C4-2B (cell line): ENCODE measurements around the gene NUTM2F.
"Not testable (repeated sequence)": the region's sequence is repeated elsewhere in the genome, so short reads cannot be mapped to it uniquely, and the experiment has no call there.

Source experiments
- ZFX ChIP-seq: fragments of 450-650 bp; IDR thresholded peaks from 2 replicates; pipeline ENCODE4 v1.6.1; 2017
- TF ChIP-seq, protein P1 (sequence below): fragments of 450-650 bp; conservative IDR thresholded peaks from 2 replicates; pipeline ENCODE4 v1.5.1; 2017; ENCODE audit warnings: mild to moderate bottlenecking

DNA sequence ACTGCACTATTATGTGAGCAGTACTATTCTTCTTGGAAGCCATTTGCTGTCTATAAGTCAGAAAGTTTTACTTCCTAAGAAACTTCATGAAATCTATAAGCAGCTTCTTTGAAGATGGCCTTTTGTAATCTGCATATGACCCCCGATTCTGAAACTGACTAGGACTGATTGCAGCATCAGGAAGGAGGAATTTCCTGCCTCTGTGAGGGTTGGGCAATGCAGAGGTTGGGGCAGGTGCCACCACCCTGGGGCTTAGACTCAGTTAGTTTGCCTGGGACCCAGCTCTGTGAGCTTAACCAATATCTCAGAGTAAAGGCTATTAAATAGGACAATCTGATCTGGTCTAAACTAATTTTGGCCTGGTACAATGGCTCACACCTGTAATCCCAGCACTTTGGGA is 28.7 kb upstream of the NUTM2F start:
- TF ChIP-seq, protein P1, sequence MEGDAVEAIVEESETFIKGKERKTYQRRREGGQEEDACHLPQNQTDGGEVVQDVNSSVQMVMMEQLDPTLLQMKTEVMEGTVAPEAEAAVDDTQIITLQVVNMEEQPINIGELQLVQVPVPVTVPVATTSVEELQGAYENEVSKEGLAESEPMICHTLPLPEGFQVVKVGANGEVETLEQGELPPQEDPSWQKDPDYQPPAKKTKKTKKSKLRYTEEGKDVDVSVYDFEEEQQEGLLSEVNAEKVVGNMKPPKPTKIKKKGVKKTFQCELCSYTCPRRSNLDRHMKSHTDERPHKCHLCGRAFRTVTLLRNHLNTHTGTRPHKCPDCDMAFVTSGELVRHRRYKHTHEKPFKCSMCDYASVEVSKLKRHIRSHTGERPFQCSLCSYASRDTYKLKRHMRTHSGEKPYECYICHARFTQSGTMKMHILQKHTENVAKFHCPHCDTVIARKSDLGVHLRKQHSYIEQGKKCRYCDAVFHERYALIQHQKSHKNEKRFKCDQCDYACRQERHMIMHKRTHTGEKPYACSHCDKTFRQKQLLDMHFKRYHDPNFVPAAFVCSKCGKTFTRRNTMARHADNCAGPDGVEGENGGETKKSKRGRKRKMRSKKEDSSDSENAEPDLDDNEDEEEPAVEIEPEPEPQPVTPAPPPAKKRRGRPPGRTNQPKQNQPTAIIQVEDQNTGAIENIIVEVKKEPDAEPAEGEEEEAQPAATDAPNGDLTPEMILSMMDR = not testable (repeated sequence)
- TF ChIP-seq ZFX = not testable (repeated sequence)
